Measurements from ENCODE around the gene HRAS. TPM values are rescaled to one million over a fixed set of nuclear protein-coding genes. Genes with fewer than 3 reads are reported as not detected.

HRAS gene
- total and polyA plus RNA-seq, 10 of the 15 experiments (the other 5 are each of a cell fraction or from before 2014, with no cell fraction given), result 2.8 to 72.4 (median 31.7) TPM

- SMC1A ChIA-PET (ENCODE audit: uncharacterized antibody, unreplicated experiment), result interaction anchor here (1.2 to 1.6 kb wide), 2 partner anchors 170 to 171 kb away, joined by 3 to 6 read pairs; no protein-coding TSS in a partner anchor
- POLR2A ChIA-PET, result interaction anchor here (1.0 kb wide), 2 partner anchors 10 to 20 kb away, joined by 3 to 4 read pairs; partner anchors contain the start of gene PHRF1
- ATAC-seq, result no peak
- BruUV-seq (replicated peaks), result no TSS peak
- Histone ChIP-seq H3K4me1 (ENCODE audit: control insufficient read depth, insufficient read depth, low read length) (peaks cover 5% of the 10 kb centered on the region), H3K36me3 (ENCODE audit: control insufficient read depth in 2 of 2, insufficient read depth in 2 of 2, low read length in 1 of 2) (no peaks in the 10 kb centered on the region), H3K79me2 (ENCODE audit: control insufficient read depth, insufficient read depth, low read length) (no peaks in the 10 kb centered on the region; the same call in 1 of the 2 replicates), H3K4me3 (no peak overlapping the region), H3K9me3 (replicated peaks; ENCODE audit: control insufficient read depth, insufficient read depth, low read length) (no peaks in the 10 kb centered on the region), H3K27ac (ENCODE audit: control insufficient read depth, insufficient read depth) (no peak overlapping the region), H2AFZ (ENCODE audit: control insufficient read depth, low read depth, low read length) (no peak overlapping the region), H4K20me1 (ENCODE audit: control insufficient read depth, insufficient read depth) (no peaks in the 10 kb centered on the region), H3K4me2 (ENCODE audit: control insufficient read depth, insufficient read depth) (no peak overlapping the region), H3K9ac (ENCODE audit: control insufficient read depth, insufficient read depth, low read length) (no peak overlapping the region), H3K27me3 (replicated peaks in 1 of 2; ENCODE audit: control insufficient read depth in 2 of 2, insufficient read depth in 2 of 2, low read length in 1 of 2) (peaks cover 0 to 5% of the 10 kb centered on the region in 2 experiments; a peak in 2 of 4 replicates)
- RAD21 ChIA-PET (ENCODE audit: unreplicated experiment), result interaction anchor here (1.2 to 2.6 kb wide), 6 partner anchors 8 to 172 kb away, joined by 3 to 22 read pairs (median 6); partner anchors contain the start of gene PHRF1
- DNase-seq (ENCODE audit: low read depth, low spot score), result no peak
- TF ChIP-seq SUZ12 (IDR thresholded peaks at IDR 0.05; ENCODE audit: unreplicated experiment) (peak; percentile 80), IKZF1 (conservative IDR thresholded peaks at IDR 0.05) (peak; percentile 24; the same call in 1 of the 2 replicates), HDAC6 (IDR thresholded peaks at IDR 0.05; ENCODE audit: unreplicated experiment) (peak; percentile 48), NRF1 (conservative IDR thresholded peaks at IDR 0.05; ENCODE audit: low read depth, low read length) (no peak), RUNX3 (IDR thresholded peaks at IDR 0.05; ENCODE audit: low read length) (no peak), TBL1XR1 (IDR thresholded peaks at IDR 0.05; ENCODE audit: low read depth, low read length) (no peak)
- WGBS (ENCODE audit: insufficient coverage, insufficient replicate concordance, low lambda C conversion rate, missing lambda C conversion rate), result 9% methylated on average over 78 of the region's 104 CpGs
- CTCF ChIA-PET, result interaction anchor here (0.7 to 1.8 kb wide), 5 partner anchors 10 to 173 kb away, joined by 3 to 54 read pairs (median 3); no protein-coding TSS in a partner anchor
- no peak for FAIRE-seq
- in situ Hi-C loops (cut with MboI), result loop anchor here (5.0 kb wide), 1 partner anchor 156 kb away; no protein-coding TSS in a partner anchor
- intact Hi-C loops (cut with micrococcal nuclease; ENCODE audit: unreplicated experiment), result loop anchor here (2.0 kb wide), 1 partner anchor 167 kb away; no protein-coding TSS in a partner anchor
These were observed 20.6 kb upstream of the HRAS start for GRCh38 chr11:555780-556661.
